NT2/D1 (cell line): ENCODE results near the gene JMJD8.

ENCODE experiments used
- DNase-seq: peaks from one replicate; pipeline ENCODE4 v3.0.0-alpha.2; 2011; ENCODE audit warnings: low read depth, low spot score
- H3K27me3 ChIP-seq: 2 replicates; pipeline ENCODE4 v1.6.0; 2011; ENCODE audit warnings: mild to moderate bottlenecking; ENCODE audit not compliant: insufficient read length, insufficient read depth
- H3K36me3 ChIP-seq: 2 replicates; pipeline ENCODE4 v1.6.1; 2011; ENCODE audit warnings: mild to moderate bottlenecking, low read length, mixed read lengths; ENCODE audit not compliant: insufficient read depth, insufficient read length
- H3K4me1 ChIP-seq: 2 replicates; pipeline ENCODE4 v1.5.1; 2011; ENCODE audit not compliant: insufficient read depth, insufficient read length
- H3K4me3 ChIP-seq: 2 replicates; pipeline ENCODE4 v1.5.1; 2011; ENCODE audit warnings: low read depth; ENCODE audit not compliant: insufficient read length
- H3K9ac ChIP-seq: 2 replicates; pipeline ENCODE4 v1.6.0; 2011; ENCODE audit warnings: low read depth; ENCODE audit not compliant: insufficient read length
- H3K9me3 ChIP-seq: 2 replicates; pipeline ENCODE4 v1.5.1; 2011; ENCODE audit warnings: mild to moderate bottlenecking, low read length; ENCODE audit not compliant: insufficient read depth
- SUZ12 ChIP-seq: IDR thresholded peaks from 2 replicates; pipeline ENCODE4 v1.6.1; 2011; ENCODE audit not compliant: insufficient read length, insufficient read depth; ENCODE audit errors: extremely low read depth
- YY1 ChIP-seq: IDR thresholded peaks from 2 replicates; pipeline ENCODE4 v1.6.1; 2011; ENCODE audit not compliant: insufficient read length, insufficient read depth
- ZNF274 ChIP-seq: IDR thresholded peaks from 2 replicates; pipeline ENCODE4 v1.6.1; 2011; ENCODE audit warnings: mild to moderate bottlenecking, low read depth, low read length

JMJD8 gene

GRCh38 chr16:684961-685696, 995 bp upstream of the JMJD8 start:
- Histone ChIP-seq H3K4me1 (peaks cover 31% of the 10 kb centered on the region), H3K4me3 (no peak overlapping the region), H3K36me3 (peaks cover 76% of the 10 kb centered on the region), H3K9me3 (no peaks in the 10 kb centered on the region), H3K27me3 (no peaks in the 10 kb centered on the region), H3K9ac (no peak overlapping the region)
- DNase-seq: no peak
- TF ChIP-seq SUZ12 (no peak), ZNF274 (no peak), YY1 (no peak)

- no peaks in the 10 kb centered on the region for H3K27me3 ChIP-seq
- peak overlapping the region; percentile 95 for H3K4me3 ChIP-seq
- H3K9me3 ChIP-seq: no peaks in the 10 kb centered on the region
- peak overlapping the region; percentile 96 for H3K9ac ChIP-seq
- H3K36me3 ChIP-seq: peaks cover 66% of the 10 kb centered on the region
- no peak for DNase-seq
- H3K4me1 ChIP-seq: peaks cover 25% of the 10 kb centered on the region
- no peak for TF ChIP-seq SUZ12
- TF ChIP-seq ZNF274: no peak
- TF ChIP-seq YY1: no peak
Measured at GRCh38 chr16:683396-684070, 601 bp downstream of the JMJD8 start.

- H3K9ac ChIP-seq: peak overlapping the region; percentile 98
- DNase-seq: no peak
- peaks cover 58% of the 10 kb centered on the region for H3K36me3 ChIP-seq
- H3K4me3 ChIP-seq: peak overlapping the region; percentile 95
- H3K9me3 ChIP-seq: no peaks in the 10 kb centered on the region
- peaks cover 25% of the 10 kb centered on the region for H3K4me1 ChIP-seq
- H3K27me3 ChIP-seq: no peaks in the 10 kb centered on the region
- TF ChIP-seq SUZ12 (no peak), ZNF274 (no peak), YY1 (no peak)
Measured at GRCh38 chr16:682493-683395, 1.4 kb downstream of the JMJD8 start.

DNA sequence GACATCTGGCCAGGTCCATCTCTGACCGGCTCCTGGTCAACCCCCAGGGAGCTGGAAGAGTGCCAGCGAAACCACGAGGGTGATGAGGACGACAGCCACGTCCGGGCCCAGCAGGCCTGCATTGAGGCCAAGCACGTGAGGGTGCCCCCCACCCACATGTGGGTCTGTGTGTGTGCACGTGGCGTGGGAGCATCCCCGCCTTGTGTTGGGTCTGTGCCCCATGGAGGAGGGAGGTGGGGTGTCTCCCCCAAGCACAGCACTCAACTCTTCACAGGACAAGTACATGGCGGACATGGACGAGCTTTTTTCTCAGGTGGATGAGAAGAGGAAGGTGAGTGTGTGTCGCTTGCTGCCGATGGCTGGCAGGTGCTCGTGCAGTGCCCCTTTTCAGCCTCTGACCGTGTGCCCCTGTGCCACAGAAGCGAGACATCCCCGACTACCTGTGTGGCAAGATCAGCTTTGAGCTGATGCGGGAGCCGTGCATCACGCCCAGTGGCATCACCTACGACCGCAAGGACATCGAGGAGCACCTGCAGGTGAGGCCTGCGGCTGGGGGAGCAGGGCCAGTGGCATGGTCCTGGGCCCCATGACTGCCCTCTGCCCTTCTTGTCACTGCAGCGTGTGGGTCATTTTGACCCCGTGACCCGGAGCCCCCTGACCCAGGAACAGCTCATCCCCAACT, 2.2 kb downstream of the JMJD8 start:
- Histone ChIP-seq H3K27me3 (no peaks in the 10 kb centered on the region), H3K9ac (peak overlapping the region; percentile 98), H3K4me1 (peaks cover 27% of the 10 kb centered on the region), H3K36me3 (peaks cover 52% of the 10 kb centered on the region), H3K9me3 (no peaks in the 10 kb centered on the region), H3K4me3 (peak overlapping the region; percentile 93)
- TF ChIP-seq YY1: no peak
- no peak for TF ChIP-seq SUZ12
- no peak for TF ChIP-seq ZNF274
- no peak for DNase-seq

DNA sequence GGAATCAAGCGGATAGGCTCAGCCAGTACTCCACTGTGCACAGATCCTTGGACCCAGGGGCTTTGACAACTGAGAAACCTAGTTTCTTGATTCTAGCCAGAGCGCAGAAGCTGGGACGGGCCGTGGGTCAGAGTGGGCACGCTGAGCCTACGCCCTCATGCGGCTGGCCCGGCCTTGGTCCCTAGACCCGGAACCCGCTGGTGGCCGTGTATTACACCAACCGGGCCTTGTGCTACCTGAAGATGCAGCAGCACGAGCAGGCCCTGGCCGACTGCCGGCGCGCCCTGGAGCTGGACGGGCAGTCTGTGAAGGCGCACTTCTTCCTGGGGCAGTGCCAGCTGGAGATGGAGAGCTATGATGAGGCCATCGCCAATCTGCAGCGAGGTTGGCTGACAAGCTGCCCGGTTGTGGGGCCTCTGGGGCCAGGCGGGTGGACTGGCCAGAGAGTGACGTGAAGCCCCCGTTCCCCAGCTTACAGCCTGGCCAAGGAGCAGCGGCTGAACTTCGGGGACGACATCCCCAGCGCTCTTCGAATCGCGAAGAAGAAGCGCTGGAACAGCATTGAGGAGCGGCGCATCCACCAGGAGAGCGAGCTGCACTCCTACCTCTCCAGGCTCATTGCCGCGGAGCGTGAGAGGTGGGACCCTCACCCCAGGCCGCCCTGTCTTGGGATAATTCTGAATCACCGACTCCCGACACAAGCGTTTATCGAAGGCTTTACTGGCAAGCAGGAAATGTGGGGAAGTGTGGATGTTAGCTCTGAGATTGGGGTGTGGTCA, 3.0 kb downstream of the JMJD8 start:
- no peak for DNase-seq
- TF ChIP-seq YY1: no peak
- no peak for TF ChIP-seq ZNF274
- no peak for TF ChIP-seq SUZ12
- Histone ChIP-seq H3K4me1 (peaks cover 23% of the 10 kb centered on the region), H3K36me3 (peaks cover 44% of the 10 kb centered on the region), H3K9me3 (no peaks in the 10 kb centered on the region), H3K27me3 (peaks cover 6% of the 10 kb centered on the region), H3K4me3 (peak overlapping the region; percentile 93), H3K9ac (peak overlapping the region; percentile 98)

GRCh38 chr16:680625-680945, 3.5 kb downstream of the JMJD8 start:
- DNase-seq: no peak
- TF ChIP-seq SUZ12 (no peak), ZNF274 (no peak)
- H3K9me3 ChIP-seq: no peaks in the 10 kb centered on the region
- H3K4me1 ChIP-seq: peaks cover 27% of the 10 kb centered on the region
- H3K4me3 ChIP-seq: peak overlapping the region; percentile 93
- H3K9ac ChIP-seq: peak overlapping the region; percentile 98
- H3K27me3 ChIP-seq: peaks cover 11% of the 10 kb centered on the region
- peaks cover 38% of the 10 kb centered on the region for H3K36me3 ChIP-seq
